ENCODE results near the gene NRP1.

NRP1 gene

DNA sequence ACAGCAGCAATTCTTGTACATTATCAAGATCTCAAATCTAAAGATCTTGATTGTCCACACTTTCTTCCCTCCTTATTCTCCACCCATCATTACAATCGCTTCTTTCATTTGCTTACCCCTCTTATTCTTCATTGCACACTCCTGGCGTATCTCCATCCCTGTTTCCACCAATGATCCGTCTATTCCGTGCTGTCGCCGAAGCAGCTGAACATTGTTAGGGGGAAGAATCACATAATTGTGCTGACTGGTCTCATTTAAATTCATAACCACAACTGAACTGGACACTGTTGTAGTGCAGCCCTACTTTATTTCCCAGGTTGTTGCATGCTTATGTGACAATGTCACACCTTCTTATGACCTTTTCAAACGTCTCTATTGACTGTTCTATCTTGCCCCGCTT, 18.9 kb upstream of the NRP1 start:
- no peak for DNase-seq (ENCODE audit: low read depth, low spot score)
- TF ChIP-seq, protein P1, sequence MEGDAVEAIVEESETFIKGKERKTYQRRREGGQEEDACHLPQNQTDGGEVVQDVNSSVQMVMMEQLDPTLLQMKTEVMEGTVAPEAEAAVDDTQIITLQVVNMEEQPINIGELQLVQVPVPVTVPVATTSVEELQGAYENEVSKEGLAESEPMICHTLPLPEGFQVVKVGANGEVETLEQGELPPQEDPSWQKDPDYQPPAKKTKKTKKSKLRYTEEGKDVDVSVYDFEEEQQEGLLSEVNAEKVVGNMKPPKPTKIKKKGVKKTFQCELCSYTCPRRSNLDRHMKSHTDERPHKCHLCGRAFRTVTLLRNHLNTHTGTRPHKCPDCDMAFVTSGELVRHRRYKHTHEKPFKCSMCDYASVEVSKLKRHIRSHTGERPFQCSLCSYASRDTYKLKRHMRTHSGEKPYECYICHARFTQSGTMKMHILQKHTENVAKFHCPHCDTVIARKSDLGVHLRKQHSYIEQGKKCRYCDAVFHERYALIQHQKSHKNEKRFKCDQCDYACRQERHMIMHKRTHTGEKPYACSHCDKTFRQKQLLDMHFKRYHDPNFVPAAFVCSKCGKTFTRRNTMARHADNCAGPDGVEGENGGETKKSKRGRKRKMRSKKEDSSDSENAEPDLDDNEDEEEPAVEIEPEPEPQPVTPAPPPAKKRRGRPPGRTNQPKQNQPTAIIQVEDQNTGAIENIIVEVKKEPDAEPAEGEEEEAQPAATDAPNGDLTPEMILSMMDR (IDR thresholded peaks at IDR 0.05; ENCODE audit: insufficient read depth, low read length, missing control alignments), result no peak
- ChIA-PET CTCF (no interaction called here), POLR2A (no interaction called here)
- no peak overlapping the region for H3K4me3 ChIP-seq (ENCODE audit: low read depth, low read length)

DNA sequence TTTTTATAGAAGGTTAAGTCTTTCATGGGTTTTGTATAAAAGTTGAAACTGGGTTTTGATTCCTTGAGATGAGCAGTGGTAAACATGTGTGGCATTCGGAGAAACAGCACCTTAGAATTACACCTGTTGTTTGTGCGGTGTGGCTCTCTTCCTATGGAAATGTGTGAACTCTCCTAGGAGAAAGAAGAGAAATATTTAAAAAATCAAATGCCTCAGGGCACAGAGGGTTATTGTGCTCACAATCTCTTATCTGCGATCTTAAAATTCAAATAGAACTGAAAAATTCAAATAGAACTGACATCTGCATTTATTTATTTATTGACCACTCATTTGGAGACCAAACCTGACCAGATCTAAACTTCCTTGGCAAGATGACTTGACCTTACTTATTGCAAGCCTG, 18.1 kb upstream of the NRP1 start:
- TF ChIP-seq, protein P1 (IDR thresholded peaks at IDR 0.05; ENCODE audit: insufficient read depth, low read length, missing control alignments), result no peak
- ChIA-PET POLR2A (interaction anchor here (0.6 kb wide), 1 partner anchor 13 kb away, joined by 3 read pairs; no protein-coding TSS in a partner anchor), CTCF (no interaction called here)
- DNase-seq (ENCODE audit: low read depth, low spot score), result no peak
- H3K4me3 ChIP-seq (ENCODE audit: low read depth, low read length), result no peak overlapping the region

DNA sequence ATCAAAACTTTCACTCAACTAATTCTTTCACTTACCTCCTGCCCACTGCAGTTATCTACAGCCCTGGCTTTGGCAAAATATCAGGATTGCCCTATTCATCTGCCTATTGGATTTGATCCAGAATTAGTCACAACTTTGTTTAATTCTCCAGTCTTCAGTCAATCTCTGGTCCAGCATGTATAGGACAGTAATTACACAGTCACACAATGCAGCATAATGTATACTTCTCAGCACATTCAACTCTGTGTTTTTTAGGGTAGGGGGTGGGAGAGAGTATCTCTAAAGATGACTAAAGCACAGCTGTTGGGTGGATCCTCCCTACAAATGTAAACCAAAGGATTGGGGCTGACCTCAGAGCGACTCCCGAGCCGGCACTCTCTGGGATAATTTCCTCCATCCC, 17.7 kb upstream of the NRP1 start:
- POLR2A ChIA-PET, result interaction anchor here (0.6 kb wide), 1 partner anchor 14 kb away, joined by 3 read pairs; no protein-coding TSS in a partner anchor
- H3K4me3 ChIP-seq (ENCODE audit: low read depth, low read length), result no peak overlapping the region
- TF ChIP-seq, protein P1 (IDR thresholded peaks at IDR 0.05; ENCODE audit: insufficient read depth, low read length, missing control alignments), result no peak
- DNase-seq (ENCODE audit: low read depth, low spot score), result no peak
- CTCF ChIA-PET, result no interaction called here

DNA sequence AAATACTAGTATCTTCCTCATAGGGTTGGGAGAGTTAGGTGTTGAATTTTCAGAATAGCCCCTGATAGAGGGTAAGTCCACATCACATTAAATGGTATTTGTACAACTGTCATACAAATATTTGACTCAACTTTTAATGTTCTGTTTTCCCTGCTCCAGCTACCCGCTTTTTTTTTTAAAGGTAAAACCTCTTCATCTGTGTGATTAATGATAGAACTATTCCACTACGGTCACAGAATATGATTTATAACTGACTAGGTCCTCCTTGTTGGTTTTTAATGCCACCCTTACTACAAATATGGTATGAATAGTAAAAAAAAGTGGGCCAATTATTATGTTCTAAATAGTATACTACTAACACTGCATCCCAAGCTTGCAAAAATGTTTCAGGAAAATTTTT, 15.6 kb upstream of the NRP1 start:
- CTCF ChIA-PET, result interaction anchor here (1.5 kb wide), 1 partner anchor 26 kb away, joined by 3 read pairs; no protein-coding TSS in a partner anchor
- H3K4me3 ChIP-seq (ENCODE audit: low read depth, low read length), result no peak overlapping the region
- POLR2A ChIA-PET, result no interaction called here
- TF ChIP-seq, protein P1 (IDR thresholded peaks at IDR 0.05; ENCODE audit: insufficient read depth, low read length, missing control alignments), result no peak
- DNase-seq (ENCODE audit: low read depth, low spot score), result no peak

DNA sequence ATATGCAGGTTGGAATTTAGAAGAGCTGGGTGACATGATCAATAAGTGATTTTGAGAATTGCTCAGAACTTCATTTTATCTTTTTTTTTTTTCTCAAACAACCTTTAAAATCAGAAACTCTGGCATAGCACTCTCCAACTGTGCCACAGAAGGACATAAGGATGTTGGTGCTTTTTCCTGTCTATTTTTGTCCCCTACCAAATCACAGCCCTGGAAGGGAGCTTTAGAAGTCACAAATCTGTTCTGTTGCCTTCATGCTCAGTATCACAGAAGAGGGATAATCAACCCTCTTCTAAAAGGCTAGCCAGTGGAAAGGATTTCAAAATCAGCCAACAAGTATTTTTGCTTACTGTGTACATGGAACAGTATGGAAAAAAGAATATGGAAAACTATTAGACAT, 14.8 kb upstream of the NRP1 start:
- DNase-seq (ENCODE audit: low read depth, low spot score), result no peak
- ChIA-PET CTCF (interaction anchor here (1.5 kb wide), 1 partner anchor 26 kb away, joined by 3 read pairs; no protein-coding TSS in a partner anchor), POLR2A (no interaction called here)
- TF ChIP-seq, protein P1 (IDR thresholded peaks at IDR 0.05; ENCODE audit: insufficient read depth, low read length, missing control alignments), result no peak
- no peak overlapping the region for H3K4me3 ChIP-seq (ENCODE audit: low read depth, low read length)

DNA sequence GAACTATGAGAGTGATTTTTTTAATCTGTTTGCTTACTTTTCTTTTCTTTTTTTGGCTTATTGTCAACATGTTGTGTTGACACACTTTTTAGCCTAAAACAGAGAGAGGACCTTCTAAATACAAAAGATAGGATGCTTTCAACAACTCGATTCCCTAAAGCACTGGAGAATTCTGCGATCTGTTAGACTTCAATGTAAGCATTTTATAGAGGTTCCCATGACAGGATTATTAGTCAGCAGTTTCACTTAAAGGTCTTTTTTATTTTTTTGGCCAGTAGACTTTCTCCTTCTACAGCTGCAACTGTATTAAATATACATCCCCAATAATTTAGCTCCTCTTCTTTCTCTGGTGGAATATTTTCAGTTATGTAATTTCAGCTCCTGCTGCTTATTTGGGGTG, 12.7 kb upstream of the NRP1 start:
- CTCF ChIA-PET, result interaction anchor here (0.9 kb wide), 1 partner anchor 1291 kb away, joined by 3 read pairs; no protein-coding TSS in a partner anchor
- TF ChIP-seq, protein P1 (IDR thresholded peaks at IDR 0.05; ENCODE audit: insufficient read depth, low read length, missing control alignments), result no peak
- POLR2A ChIA-PET, result no interaction called here
- DNase-seq (ENCODE audit: low read depth, low spot score), result no peak
- no peak overlapping the region for H3K4me3 ChIP-seq (ENCODE audit: low read depth, low read length)
